ENCODE measurements around the gene CDPF1. TPM values are rescaled to one million over a fixed set of nuclear protein-coding genes. Genes with fewer than 3 reads are reported as not detected.

CDPF1 gene
- total and polyA plus RNA-seq, 2 donors (not counting 1 experiment from before 2014, with no cell fraction given), result 9.8 to 15.4 TPM

- CTCF ChIA-PET, result no interaction called here
- H3K9ac ChIP-seq (ENCODE audit: low read length), result no peak overlapping the region
Measured at GRCh38 chr22:46202897-46203600, 47.0 kb downstream of the CDPF1 start.

More at GRCh38 chr22:46202897-46203600, 47.0 kb downstream of the CDPF1 start:
- no CpG with 5 or more reads among the region's 12 CpGs for WGBS (ENCODE audit: insufficient coverage)
- POLR2A ChIA-PET, result no interaction called here
- Histone ChIP-seq H3K4me2 (replicated peaks; ENCODE audit: low read depth, low read length, poor library complexity, severe bottlenecking) (no peak overlapping the region), H3K27me3 (replicated peaks in 1 of 4; ENCODE audit: control extremely low read depth in 1 of 4, control insufficient read depth in 3 of 4, insufficient read depth in 4 of 4, low read length in 3 of 4) (no peaks in the 10 kb centered on the region), H3K4me1 (ENCODE audit: control insufficient read depth in 2 of 2, insufficient read depth in 2 of 2, low read length in 2 of 2) (no peaks in the 10 kb centered on the region), H3K4me3 (ENCODE audit: control extremely low read depth in 1 of 5, extremely low read depth in 1 of 5, insufficient read depth in 1 of 5, low read depth in 2 of 5, low read length in 4 of 5) (no peak overlapping the region), H3K79me2 (ENCODE audit: control insufficient read depth, insufficient read depth, low read length) (no peaks in the 10 kb centered on the region), H4K20me1 (ENCODE audit: control insufficient read depth, insufficient read depth, low read length, poor library complexity, severe bottlenecking) (no peaks in the 10 kb centered on the region), H3K36me3 (replicated peaks in 1 of 2; ENCODE audit: control extremely low read depth in 1 of 2, control insufficient read depth in 1 of 2, extremely low read depth in 1 of 2, insufficient read depth in 2 of 2, low read length in 1 of 2) (peaks cover 2 to 11% of the 10 kb centered on the region in 2 experiments), H3K27ac (ENCODE audit: low read length in 2 of 2) (no peak overlapping the region), H2AFZ (ENCODE audit: insufficient read depth, low read depth, low read length, poor library complexity, severe bottlenecking) (no peak overlapping the region), H3K9me3 (ENCODE audit: control extremely low read depth in 1 of 3, control insufficient read depth in 2 of 3, insufficient read depth in 1 of 3, low read length in 2 of 3) (peaks cover 0 to 8% (median 0%) of the 10 kb centered on the region in 3 donors)
- Mint-ChIP-seq H3K27ac (no peak overlapping the region), H3K27me3 (no peaks in the 10 kb centered on the region), H3K4me1 (no peaks in the 10 kb centered on the region), H3K9me3 (ENCODE audit: insufficient read depth) (peaks cover 5% of the 10 kb centered on the region), H3K4me3 (no peak overlapping the region)
- TF ChIP-seq, protein P1, sequence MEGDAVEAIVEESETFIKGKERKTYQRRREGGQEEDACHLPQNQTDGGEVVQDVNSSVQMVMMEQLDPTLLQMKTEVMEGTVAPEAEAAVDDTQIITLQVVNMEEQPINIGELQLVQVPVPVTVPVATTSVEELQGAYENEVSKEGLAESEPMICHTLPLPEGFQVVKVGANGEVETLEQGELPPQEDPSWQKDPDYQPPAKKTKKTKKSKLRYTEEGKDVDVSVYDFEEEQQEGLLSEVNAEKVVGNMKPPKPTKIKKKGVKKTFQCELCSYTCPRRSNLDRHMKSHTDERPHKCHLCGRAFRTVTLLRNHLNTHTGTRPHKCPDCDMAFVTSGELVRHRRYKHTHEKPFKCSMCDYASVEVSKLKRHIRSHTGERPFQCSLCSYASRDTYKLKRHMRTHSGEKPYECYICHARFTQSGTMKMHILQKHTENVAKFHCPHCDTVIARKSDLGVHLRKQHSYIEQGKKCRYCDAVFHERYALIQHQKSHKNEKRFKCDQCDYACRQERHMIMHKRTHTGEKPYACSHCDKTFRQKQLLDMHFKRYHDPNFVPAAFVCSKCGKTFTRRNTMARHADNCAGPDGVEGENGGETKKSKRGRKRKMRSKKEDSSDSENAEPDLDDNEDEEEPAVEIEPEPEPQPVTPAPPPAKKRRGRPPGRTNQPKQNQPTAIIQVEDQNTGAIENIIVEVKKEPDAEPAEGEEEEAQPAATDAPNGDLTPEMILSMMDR (IDR thresholded peaks at IDR 0.05), result no peak
- TF ChIP-seq EZH2 (IDR thresholded peaks at IDR 0.05; ENCODE audit: borderline replicate concordance, insufficient read depth, low read depth, low read length, poor library complexity, severe bottlenecking), result no peak
- DNase-seq (no peak), ATAC-seq (ENCODE audit: low read depth) (no peak)
- intact Hi-C loops (cut with micrococcal nuclease), result no loop called here
